SK-N-SH (cell line): Measurements from ENCODE around the gene CDHR3. TPM values are rescaled to one million over a fixed set of nuclear protein-coding genes. Genes with fewer than 3 reads are reported as not detected.

Source experiments
- CTCF ChIA-PET: fragments of 300-600, 350-600 bp; formaldehyde crosslinking; extraction: SDS; loops from one replicate; lab custom pipeline; 2021; lab: Yijun Ruan, JAX
- POLR2A ChIA-PET: fragments of 350-600 bp; sonication (Branson Sonifier 250); formaldehyde crosslinking; extraction: SDS; loops from one replicate; lab custom pipeline; 2020; ENCODE audit warnings: antibody characterized with exemption, inconsistent platforms; lab: Yijun Ruan, JAX
- DNase-seq: peaks from one replicate; pipeline ENCODE4 v3.0.0; 2012
- H2AFZ ChIP-seq: fragments of 200-600 bp; sonication (generic); 2 replicates; pipeline ENCODE4 v1.8.1; 2016; ENCODE audit warnings: antibody characterized with exemption, mild to moderate bottlenecking, low read depth
- H3F3A ChIP-seq: fragments of 200-600 bp; sonication (generic); replicated peaks from 2 replicates; pipeline ENCODE3; 2016; ENCODE audit warnings: antibody characterized with exemption, mild to moderate bottlenecking; ENCODE audit not compliant: insufficient read depth
- H3K27ac ChIP-seq, 2 experiments: fragments of 200-500 bp in 1 of 2; fragments of 200-600 bp in 1 of 2; sonication (Bioruptor generic) in 1 of 2; sonication (generic), shearing (Covaris generic) in 1 of 2; 2 replicates each; pipeline versions ENCODE4 v1.5.1 to v1.6.1; 2014 to 2016; ENCODE audit warnings: low read depth in 2 of 2, inconsistent platforms in 1 of 2, low read length in 1 of 2, mild to moderate bottlenecking in 1 of 2, mixed read lengths in 1 of 2
- H3K27me3 ChIP-seq: fragments of 200-600 bp; sonication (generic), shearing (Covaris generic); 2 replicates; pipeline ENCODE4 v1.6.1; 2016; ENCODE audit warnings: mixed run types; ENCODE audit not compliant: insufficient read depth
- H3K36me3 ChIP-seq, 2 experiments: fragments of 200-500 bp in 1 of 2; fragments of 200-600 bp in 1 of 2; sonication (Bioruptor generic) in 1 of 2; sonication (generic) in 1 of 2; replicated peaks in 1 of 2; 2 replicates each; pipeline versions ENCODE3 to v1.5.1; 2014 to 2016; ENCODE audit warnings: low read length in 1 of 2, mild to moderate bottlenecking in 1 of 2; ENCODE audit not compliant: insufficient read depth in 2 of 2, control insufficient read depth in 1 of 2
- H3K4me1 ChIP-seq, 2 experiments: fragments of 200-500 bp in 1 of 2; fragments of 200-600 bp in 1 of 2; sonication (Bioruptor generic) in 1 of 2; sonication (generic), shearing (Covaris generic) in 1 of 2; 2 replicates each; pipeline versions ENCODE4 v1.5.1 to v1.6.1; 2014 to 2016; ENCODE audit warnings: low read depth in 1 of 2, low read length in 1 of 2, mixed run types in 1 of 2; ENCODE audit not compliant: insufficient read depth in 2 of 2, control insufficient read depth in 1 of 2
- H3K4me2 ChIP-seq: fragments of 200-600 bp; sonication (generic), shearing (Covaris generic); 2 replicates; pipeline ENCODE4 v1.6.1; 2017; ENCODE audit warnings: mixed run types
- H3K4me3 ChIP-seq, 2 experiments: fragments of 200-500 bp in 1 of 2; fragments of 200-600 bp in 1 of 2; sonication (Bioruptor generic) in 1 of 2; sonication (generic), shearing (Covaris generic) in 1 of 2; 2 replicates each; pipeline versions ENCODE4 v1.5.1 to v1.8.1; 2014 to 2016; ENCODE audit warnings: low read depth in 2 of 2, inconsistent platforms in 1 of 2, low read length in 1 of 2, mild to moderate bottlenecking in 1 of 2, mixed read lengths in 1 of 2, moderate library complexity in 1 of 2
- H3K79me2 ChIP-seq: fragments of 200-600 bp; sonication (generic); 2 replicates; pipeline ENCODE4 v1.8.1; 2017; ENCODE audit warnings: mild to moderate bottlenecking; ENCODE audit not compliant: insufficient read depth
- H3K9ac ChIP-seq: fragments of 200-600 bp; sonication (generic); 2 replicates; pipeline ENCODE4 v1.6.1; 2017; ENCODE audit warnings: mixed run types
- H3K9me2 ChIP-seq: fragments of 200-600 bp; sonication (generic); 2 replicates; pipeline ENCODE4 v1.6.1; 2017; ENCODE audit warnings: mixed run types
- H3K9me3 ChIP-seq: fragments of 200-600 bp; sonication (generic); 2 replicates; pipeline ENCODE4 v1.6.1; 2017; ENCODE audit warnings: mixed run types, mild to moderate bottlenecking, moderate library complexity
- H4K20me1 ChIP-seq: fragments of 200-600 bp; sonication (generic); 2 replicates; pipeline ENCODE4 v1.6.1; 2017; ENCODE audit warnings: mild to moderate bottlenecking, mixed run types; ENCODE audit not compliant: insufficient read depth
- CHD2 ChIP-seq: fragments of 150-350 bp; IDR thresholded peaks from 2 replicates; pipeline ENCODE4 v1.6.1; 2018; ENCODE audit warnings: low read length; ENCODE audit not compliant: partially characterized antibody
- ELF1 ChIP-seq: IDR thresholded peaks from 2 replicates; pipeline ENCODE4 v1.4.0; 2012
- EP300 ChIP-seq, 2 experiments: IDR thresholded peaks; 2 replicates each; pipeline versions ENCODE4 v1.4.0 to v1.6.1; 2012; ENCODE audit warnings: borderline replicate concordance in 1 of 2, low read depth in 1 of 2, low read length in 1 of 2
- FOSL2 ChIP-seq: IDR thresholded peaks from 2 replicates; pipeline ENCODE4 v1.4.0; 2012; ENCODE audit warnings: low read depth, mild to moderate bottlenecking, moderate library complexity, borderline replicate concordance
- FOXJ3 ChIP-seq: sonication (generic); formaldehyde crosslinking; IDR thresholded peaks from 2 replicates; pipeline ENCODE4 v1.5.1; 2020; ENCODE audit warnings: mild to moderate bottlenecking, missing genetic modification reagents
- GATA2 ChIP-seq: sonication (generic); formaldehyde crosslinking; IDR thresholded peaks from 2 replicates; pipeline ENCODE4 v1.5.0; 2020; ENCODE audit warnings: mild to moderate bottlenecking, missing genetic modification reagents
- MAX ChIP-seq: IDR thresholded peaks from 2 replicates; pipeline ENCODE4 v1.4.0; 2012; ENCODE audit warnings: low read depth
- MXI1 ChIP-seq: IDR thresholded peaks from 2 replicates; pipeline ENCODE4 v1.6.1; 2012; ENCODE audit warnings: mild to moderate bottlenecking, low read depth, low read length, improper control_type of control experiment
- NFIC ChIP-seq: IDR thresholded peaks from 2 replicates; pipeline ENCODE4 v1.4.0; 2012; ENCODE audit warnings: borderline replicate concordance
- RAD21 ChIP-seq: IDR thresholded peaks from 2 replicates; pipeline ENCODE4 v1.6.1; 2012; ENCODE audit warnings: mild to moderate bottlenecking, low read length
- RCOR1 ChIP-seq: fragments of 150-350 bp; IDR thresholded peaks from 2 replicates; pipeline ENCODE4 v1.6.1; 2017; ENCODE audit warnings: antibody characterized with exemption, low read length
- RXRA ChIP-seq: IDR thresholded peaks from 2 replicates; pipeline ENCODE4 v1.4.0; 2012; ENCODE audit warnings: low read depth, mild to moderate bottlenecking, borderline replicate concordance
- SMC3 ChIP-seq: IDR thresholded peaks from 2 replicates; pipeline ENCODE4 v1.6.1; 2012; ENCODE audit warnings: low read depth, low read length, improper control_type of control experiment
- TCF12 ChIP-seq: IDR thresholded peaks from 2 replicates; pipeline ENCODE4 v1.4.0; 2012
- USF2 ChIP-seq: fragments of 150-350 bp; IDR thresholded peaks from 2 replicates; pipeline ENCODE4 v1.6.1; 2017; ENCODE audit warnings: antibody characterized with exemption, low read length, low read depth, borderline replicate concordance
- ZBTB33 ChIP-seq: IDR thresholded peaks from 2 replicates; pipeline ENCODE4 v1.4.0; 2012; ENCODE audit warnings: low read depth, borderline replicate concordance
- WGBS: methylation state at CpG from one replicate; pipeline ENCODE4 v1.1.6; 2017; ENCODE audit warnings: low lambda C conversion rate; 5-methylcytosine and 5-hydroxymethylcytosine counted together
- polyA plus RNA-seq, 3 experiments: library from polyadenylated mRNA; depleted of rRNA; stranded (reverse); fragments of >200 nt; gene quantifications; 2 replicates each; pipeline ENCODE4 v1.2.3, GENCODE V29; 2012

The CDHR3 gene
- polyA plus RNA-seq, 1 of the 3 experiments (the other 2 are of a cell fraction), result 7.5 TPM

- Histone ChIP-seq H3K9me3 (no peaks in the 10 kb centered on the region), H3K4me2 (no peak overlapping the region), H3K9me2 (no peaks in the 10 kb centered on the region)
- TF ChIP-seq RXRA (no peak), USF2 (no peak), MAX (0 out of 2 replicates have a peak, but pooled peaks have one; percentile 31), RAD21 (peak; percentile 34), CHD2 (no peak), ZBTB33 (no peak), MXI1 (peak; percentile 69), SMC3 (peak; percentile 2; the same call in 1 of the 2 replicates), EP300 (IDR thresholded peaks at IDR 0.05; ENCODE audit: borderline replicate concordance in 1 of 2, low read depth in 1 of 2, low read length in 1 of 2) (peak in 1 of 2 experiments; percentile 10; a peak in 1 of 4 replicates)
- TF ChIP-seq, all 33 proteins: peak for 5
- H3K36me3 ChIP-seq, result no peaks in the 10 kb centered on the region
- no peak for DNase-seq
- H3K27me3 ChIP-seq, result no peaks in the 10 kb centered on the region
- peaks cover 4 to 36% of the 10 kb centered on the region in 2 experiments; a peak in 2 of 4 replicates for H3K4me1 ChIP-seq
- H3K79me2 ChIP-seq, result no peaks in the 10 kb centered on the region
- H3K4me3 ChIP-seq, result no peak overlapping the region
- WGBS, result 76% methylated on average over 19 of the region's 19 CpGs
- no peaks in the 10 kb centered on the region for H3F3A ChIP-seq
- H3K27ac ChIP-seq, result peak overlapping the region in 1 of 2 experiments; percentile 96; a peak in 2 of 4 replicates
- no peaks in the 10 kb centered on the region for H4K20me1 ChIP-seq
- 0 out of 2 replicates have a peak overlapping the region, but pooled peaks have one; percentile 2 for H2AFZ ChIP-seq
- H3K9ac ChIP-seq, result no peak overlapping the region
- ChIA-PET POLR2A (interaction anchor here (0.6 to 2.1 kb wide), 10 partner anchors 11 to 1110 kb away, joined by 3 to 26 read pairs (median 4); partner anchors contain the start of genes HBP1 and SYPL1), CTCF (interaction anchor here (0.8 to 14.1 kb wide), 34 partner anchors 7 to 511 kb away, joined by 3 to 593 read pairs (median 5); partner anchors contain the start of gene SYPL1)
Observed at GRCh38 chr7:106057962-106058927, 95.2 kb downstream of the CDHR3 start.

GRCh38 chr7:106058928-106059324 is 95.9 kb downstream of the CDHR3 start:
- 87% methylated on average over 3 of the region's 3 CpGs for WGBS
- CTCF ChIA-PET, result interaction anchor here (0.8 to 14.1 kb wide), 13 partner anchors 8 to 407 kb away, joined by 3 to 593 read pairs (median 14); partner anchors contain the start of gene SYPL1
- H3K4me3 ChIP-seq, result no peak overlapping the region
- H3K4me2 ChIP-seq, result no peak overlapping the region
- H3K4me1 ChIP-seq, result peaks cover 4 to 43% of the 10 kb centered on the region in 2 experiments; a peak in 2 of 4 replicates
- no peaks in the 10 kb centered on the region for H3F3A ChIP-seq
- H3K79me2 ChIP-seq, result no peaks in the 10 kb centered on the region
- H3K9ac ChIP-seq, result no peak overlapping the region
- peak; percentile 86 for DNase-seq
- H4K20me1 ChIP-seq, result no peaks in the 10 kb centered on the region
- H3K9me2 ChIP-seq, result no peaks in the 10 kb centered on the region
- H3K27ac ChIP-seq, result peak overlapping the region in 1 of 2 experiments; percentile 96; a peak in 2 of 4 replicates
- no peaks in the 10 kb centered on the region for H3K27me3 ChIP-seq
- POLR2A ChIA-PET, result interaction anchor here (1.0 to 2.1 kb wide), 6 partner anchors 13 to 510 kb away, joined by 4 to 26 read pairs (median 8); partner anchors contain the start of gene SYPL1
- no peaks in the 10 kb centered on the region for H3K36me3 ChIP-seq
- H2AFZ ChIP-seq, result no peak overlapping the region
- TF ChIP-seq CHD2, result peak; percentile 84
- TF ChIP-seq RXRA, result no peak
- peak; percentile 100 for TF ChIP-seq GATA2
- no peak for TF ChIP-seq FOSL2
- TF ChIP-seq MXI1, result peak; percentile 66; the same call in 1 of the 2 replicates
- TF ChIP-seq RCOR1, result peak; percentile 90
- no peak for TF ChIP-seq NFIC
- TF ChIP-seq FOXJ3 (CRISPR knock-in tag), result peak; percentile 97
- peak; percentile 41; the same call in 1 of the 2 replicates for TF ChIP-seq TCF12
- TF ChIP-seq EP300 (IDR thresholded peaks at IDR 0.05; ENCODE audit: borderline replicate concordance in 1 of 2, low read depth in 1 of 2, low read length in 1 of 2), result peak in 1 of 2 experiments; percentile 96; a peak in 2 of 4 replicates
- no peak for TF ChIP-seq ELF1
- H3K9me3 ChIP-seq, result no peaks in the 10 kb centered on the region
